OCI-LY3 (cell line): ENCODE results near the gene PCSK2.

Experiments
- CTCF ChIP-seq: fragments of 200-600, 300-600 bp; sonication (generic); IDR thresholded peaks from 2 replicates; pipeline ENCODE4 v1.5.1; 2014; ENCODE audit warnings: antibody characterized with exemption, low read length, low read depth
- EZH2phosphoT487 ChIP-seq: fragments of 200-600 bp; shearing (Covaris generic); IDR thresholded peaks from 2 replicates; pipeline ENCODE4 v1.6.1; 2018; ENCODE audit warnings: antibody characterized with exemption, mixed run types, low read depth

DNA sequence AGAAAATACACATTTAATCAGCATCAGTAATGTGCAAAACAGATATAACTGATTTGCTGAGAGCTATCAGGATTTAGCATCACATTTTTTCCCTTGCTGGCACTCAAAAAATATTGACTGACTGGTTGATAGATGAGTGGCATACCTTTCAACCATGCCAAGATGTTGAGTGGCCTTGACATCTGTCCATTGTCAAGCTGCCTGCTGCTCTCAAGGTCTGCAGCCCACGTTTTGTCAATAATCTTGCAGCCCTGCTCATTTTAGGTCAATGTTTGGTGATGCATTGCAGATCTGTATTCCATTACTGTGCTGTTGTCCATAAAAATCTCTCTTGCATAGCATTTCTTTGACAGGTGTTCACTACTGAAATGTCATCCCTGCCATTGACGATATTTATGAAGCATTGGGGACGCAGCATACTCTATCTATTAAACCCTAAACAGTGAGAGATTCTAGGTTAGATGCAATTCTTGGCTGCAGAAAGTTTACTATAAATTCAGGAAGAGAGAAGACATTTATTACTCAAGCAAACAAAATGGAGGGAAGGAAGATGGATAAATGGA is 192.7 kb downstream of the PCSK2 start:
- no peak for TF ChIP-seq CTCF
- TF ChIP-seq EZH2phosphoT487, result no peak
